AG08396 (cell line): ENCODE data around the gene KEL.

Experiments
- DNase-seq: peaks from one replicate; pipeline ENCODE4 v3.0.0; 2012; ENCODE audit warnings: low spot score, mixed read lengths

Gene KEL

DNA sequence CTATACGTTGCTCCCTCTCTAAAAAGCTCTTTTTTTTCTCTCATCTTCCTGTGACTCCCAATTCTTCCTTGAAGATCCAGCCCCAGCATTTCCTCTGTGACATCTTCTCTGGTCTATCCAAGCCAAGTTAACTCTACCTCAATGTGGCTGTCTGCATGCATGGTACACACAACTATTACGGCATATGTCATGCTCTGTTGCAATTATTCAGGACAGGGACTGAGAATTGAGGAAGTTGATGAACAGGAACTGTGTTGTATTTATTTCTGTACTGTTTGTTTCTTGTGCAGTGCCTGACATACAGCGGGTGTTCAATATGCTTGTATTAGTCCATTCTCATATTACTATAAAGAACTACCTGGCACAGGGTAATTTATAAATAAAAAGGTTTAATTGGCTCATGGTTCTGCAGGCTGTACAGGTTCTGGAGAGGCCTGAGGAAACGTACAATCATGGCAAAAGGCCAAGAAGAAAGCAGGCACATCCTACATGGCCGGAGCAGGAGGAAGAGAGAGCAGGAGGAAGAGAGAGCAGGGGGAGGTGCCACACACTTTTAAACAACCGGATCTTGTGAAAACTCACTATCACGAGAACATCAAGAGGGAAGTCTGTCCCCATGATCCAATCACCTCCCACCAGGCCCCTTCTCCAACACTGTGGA is 34.9 kb downstream of the KEL start:
- DNase-seq: no peak

GRCh38 chr7:142925413-142925812 is 36.8 kb downstream of the KEL start:
- no peak for DNase-seq

- no peak for DNase-seq
Measured at GRCh38 chr7:142923391-142923790, 38.8 kb downstream of the KEL start.

- DNase-seq: no peak
Measured at GRCh38 chr7:142919656-142920055, 42.5 kb downstream of the KEL start.

GRCh38 chr7:142918901-142919300 is 43.3 kb downstream of the KEL start:
- no peak for DNase-seq

- no peak for DNase-seq
Measured at GRCh38 chr7:142917447-142917846, 44.7 kb downstream of the KEL start.

DNA sequence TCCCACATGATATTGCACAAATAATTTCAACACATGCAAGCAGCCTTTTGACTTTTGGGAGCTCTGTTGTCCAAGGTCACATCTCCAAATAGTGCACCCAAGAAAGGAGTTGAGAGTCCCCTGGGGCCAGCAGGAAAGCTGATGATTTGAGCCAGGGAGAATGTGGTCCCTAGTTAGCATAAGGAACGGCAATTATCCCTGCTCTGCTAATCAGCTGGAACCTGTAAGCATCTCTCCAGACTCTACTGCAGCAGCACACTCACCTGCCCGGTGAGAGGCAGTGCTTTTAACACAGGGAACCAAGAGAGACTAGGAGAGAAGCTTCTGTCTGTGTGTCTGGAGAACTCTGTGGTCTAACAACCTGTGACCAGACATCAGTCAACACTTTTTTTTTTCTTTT is 45.7 kb downstream of the KEL start:
- no peak for DNase-seq

DNA sequence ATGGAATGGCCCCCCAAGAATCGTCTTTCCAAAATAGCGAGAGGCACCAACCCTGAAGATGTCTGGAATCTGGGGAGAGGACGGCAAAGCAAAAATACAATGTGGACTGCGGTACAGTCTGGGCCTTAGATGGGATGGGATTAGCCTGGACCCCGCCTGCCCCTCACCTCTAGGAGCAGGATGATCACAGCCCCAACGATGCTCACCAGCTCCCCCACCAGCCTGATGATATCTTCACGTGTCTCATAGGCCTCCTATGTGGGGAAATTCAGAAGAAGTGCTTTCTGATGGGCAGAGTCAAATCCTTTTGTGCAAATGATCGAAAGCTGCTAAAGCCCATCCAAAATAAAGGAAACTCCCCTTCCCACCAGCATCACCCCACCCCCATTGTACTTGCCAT is 46.8 kb downstream of the KEL start:
- DNase-seq: no peak

- DNase-seq: no peak
Measured at GRCh38 chr7:142914121-142914520, 48.0 kb downstream of the KEL start.

- DNase-seq: no peak
Measured at GRCh38 chr7:142913566-142913965, 48.6 kb downstream of the KEL start.

- no peak for DNase-seq
Measured at GRCh38 chr7:142913051-142913450, 49.1 kb downstream of the KEL start.

DNA sequence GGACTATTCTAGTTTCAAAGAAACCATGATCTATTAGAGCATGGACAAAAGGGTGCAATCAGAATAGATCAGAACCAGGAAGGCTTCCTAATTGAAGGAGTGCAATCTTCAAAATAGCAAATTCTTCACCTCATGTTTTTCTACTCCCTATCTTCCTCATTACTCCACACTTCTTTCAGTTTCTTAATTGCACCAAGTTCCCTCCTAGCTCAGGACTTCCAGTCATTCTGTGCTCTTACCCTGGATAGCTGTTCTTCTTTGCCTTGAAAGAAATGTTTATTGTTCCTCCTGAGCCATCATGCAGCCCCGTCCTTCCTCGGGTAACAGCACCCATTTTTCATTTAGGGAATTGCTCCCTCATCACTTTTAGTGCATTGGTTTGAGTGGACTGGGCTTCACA is 51.7 kb downstream of the KEL start:
- no peak for DNase-seq

- no peak for DNase-seq
Measured at GRCh38 chr7:142910031-142910433, 52.1 kb downstream of the KEL start.

DNA sequence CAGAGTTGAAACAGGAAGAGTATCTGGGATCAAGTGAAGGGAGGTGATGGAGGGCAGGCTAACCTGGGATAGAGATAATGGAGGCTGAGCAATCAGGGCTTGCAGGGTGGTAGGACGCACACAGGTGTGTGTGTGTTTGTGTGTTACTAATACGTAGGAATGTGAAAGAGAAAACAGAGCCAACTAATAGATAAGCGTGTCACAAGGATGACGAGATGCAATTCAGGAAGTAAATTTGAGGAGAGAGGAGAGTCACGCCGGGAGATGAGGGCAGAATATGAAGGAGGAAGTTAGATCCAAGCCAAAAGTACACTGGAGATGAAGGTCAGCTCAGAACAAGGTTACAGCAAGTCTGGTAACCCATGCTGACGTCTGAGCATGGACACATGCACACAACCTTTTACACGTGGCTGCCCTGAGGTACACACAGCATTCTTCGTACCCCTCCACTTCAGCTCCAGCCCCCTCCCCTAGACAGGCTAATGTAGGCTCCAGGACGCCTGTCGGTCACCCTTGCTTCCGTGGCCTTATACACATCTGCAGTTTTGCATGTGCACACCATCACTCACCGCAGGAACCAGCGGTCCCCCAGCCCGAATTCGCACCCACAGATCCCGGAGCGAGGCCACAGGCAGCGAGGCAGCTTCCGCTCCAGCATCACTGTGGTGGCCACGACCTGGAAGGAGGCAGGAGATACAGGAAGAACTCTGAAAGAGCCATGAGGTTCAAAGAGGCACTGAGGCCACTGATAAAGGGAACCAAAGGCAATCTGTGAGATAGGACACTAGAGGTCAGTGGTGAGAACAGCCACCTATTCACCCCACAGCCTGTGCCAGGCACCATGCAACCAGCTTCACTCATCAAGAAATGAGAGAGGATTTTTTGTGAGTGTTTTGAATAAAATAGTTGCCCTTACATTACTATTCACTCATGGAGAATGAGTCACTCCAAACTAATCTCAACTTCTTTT is 53.0 kb downstream of the KEL start:
- DNase-seq: no peak

- no peak for DNase-seq
Measured at GRCh38 chr7:142908290-142908689, 53.9 kb downstream of the KEL start.

- DNase-seq: no peak
Measured at GRCh38 chr7:142906643-142907042, 55.5 kb downstream of the KEL start.

- no peak for DNase-seq
Measured at GRCh38 chr7:142905759-142906158, 56.4 kb downstream of the KEL start.

GRCh38 chr7:142904128-142904527 is 58.0 kb downstream of the KEL start:
- DNase-seq: no peak

DNA sequence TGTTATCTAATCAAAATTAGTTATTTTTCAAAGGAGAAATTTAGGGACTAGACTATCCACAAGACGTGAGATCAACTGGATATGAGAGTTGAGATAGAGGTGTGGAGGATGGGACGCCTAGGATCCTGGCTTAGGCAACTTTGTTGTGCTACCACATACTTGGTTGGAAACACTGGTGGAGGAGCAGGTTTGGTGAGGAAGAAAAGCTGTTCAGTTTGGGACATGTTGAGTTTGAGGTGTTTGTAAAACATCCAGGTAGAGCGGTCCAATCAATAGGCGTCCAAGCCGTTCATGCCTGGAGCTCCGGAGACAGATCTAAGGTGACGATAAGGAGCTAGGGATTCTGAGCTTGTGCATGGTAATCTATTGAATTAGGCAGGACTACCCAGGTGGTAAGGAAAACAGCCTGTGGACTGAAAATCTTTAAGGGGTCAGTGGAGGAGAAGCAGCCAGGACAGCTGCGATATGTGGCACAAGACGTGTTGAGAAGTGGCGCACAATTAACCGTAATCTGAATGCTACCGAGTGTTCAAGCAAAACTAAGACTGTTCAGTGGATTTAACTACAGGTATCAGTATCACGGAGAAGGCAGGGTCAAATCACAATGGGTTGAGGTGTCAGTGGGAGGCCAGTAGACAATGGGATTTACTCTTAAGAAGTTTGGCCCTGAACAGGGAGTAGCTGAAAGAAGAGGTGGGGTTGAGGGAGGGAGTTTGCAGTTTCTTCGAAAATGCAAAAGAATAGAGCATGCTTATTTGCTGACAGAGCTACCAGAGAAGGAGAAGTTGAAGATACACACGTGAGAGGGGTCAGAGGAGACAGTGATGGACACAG is 60.5 kb downstream of the KEL start:
- DNase-seq: no peak

GRCh38 chr7:142899661-142900060 is 62.5 kb downstream of the KEL start:
- no peak for DNase-seq

- no peak for DNase-seq
Measured at GRCh38 chr7:142898377-142899170, 63.6 kb downstream of the KEL start.

GRCh38 chr7:142897691-142898090 is 64.5 kb downstream of the KEL start:
- DNase-seq: no peak
